Left hindlimb (tissue), 1 donor: ENCODE measurements around the gene BPIFB4.
"Not testable (repeated sequence)": the region's sequence is repeated elsewhere in the genome, so short reads cannot be mapped to it uniquely, and the experiment has no call there.

ENCODE experiments used
- DNase-seq: peaks from one replicate; pipeline ENCODE4 v3.0.0-alpha.2; 2018

The BPIFB4 gene

DNA sequence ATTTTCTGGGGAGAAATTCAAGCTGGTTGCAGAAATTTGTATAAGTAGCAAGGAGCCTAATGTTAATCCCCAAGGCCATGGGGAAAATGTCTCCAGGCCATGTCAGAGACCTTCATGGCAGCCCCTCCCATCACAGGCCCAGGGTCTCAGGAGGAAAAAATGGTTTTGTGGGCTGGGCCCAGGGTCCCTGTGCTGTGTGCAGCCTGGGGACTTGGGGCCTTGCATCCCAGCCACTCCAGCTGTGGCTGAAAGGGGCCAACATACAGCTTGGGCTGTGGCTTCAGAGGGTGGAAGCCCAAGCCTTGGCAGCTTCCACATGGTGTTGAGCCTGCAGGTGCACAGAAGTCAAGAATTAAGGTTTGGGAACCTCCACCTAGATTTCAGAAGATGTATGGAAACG is 42.9 kb downstream of the BPIFB4 start:
- DNase-seq = not testable (repeated sequence)

DNA sequence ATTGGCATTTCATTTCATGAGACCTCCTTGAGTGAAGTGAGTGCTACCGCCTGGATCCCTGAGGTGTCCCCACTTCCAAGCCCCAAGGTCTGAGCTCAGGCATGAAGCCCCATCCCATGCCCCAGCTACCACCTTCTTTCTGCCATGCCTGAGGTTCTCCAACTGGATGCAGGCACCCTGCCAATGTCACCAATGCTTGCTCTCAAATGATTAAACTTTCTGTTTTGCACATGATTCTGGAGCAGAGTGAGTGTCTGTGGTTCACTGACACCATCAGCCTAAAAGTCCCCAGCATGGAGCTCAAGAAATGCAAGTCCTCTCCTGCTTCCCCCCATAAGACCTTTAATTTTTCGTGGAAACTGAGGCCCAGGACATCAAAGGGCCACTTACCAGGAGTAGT is 44.8 kb downstream of the BPIFB4 start:
- DNase-seq = no peak

DNA sequence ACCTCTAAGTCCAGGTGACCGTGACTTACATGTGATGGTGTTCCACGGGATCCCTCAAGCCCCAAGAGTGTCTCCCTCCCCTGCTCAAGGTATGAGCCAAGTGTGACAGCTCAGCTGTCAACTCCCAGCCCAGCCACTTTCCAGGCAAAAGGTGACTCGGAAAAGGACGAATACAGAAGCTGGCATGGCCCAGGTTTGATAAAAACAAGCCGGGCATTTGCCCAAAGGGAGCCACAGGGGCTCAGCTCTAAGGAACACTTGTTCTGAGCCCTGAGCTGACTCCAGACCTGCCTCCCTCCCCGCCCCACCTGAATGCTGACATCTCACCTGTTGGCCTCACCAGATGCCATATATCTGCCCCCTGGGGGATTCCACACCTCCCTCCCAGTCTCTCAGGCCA is 45.6 kb downstream of the BPIFB4 start:
- DNase-seq = no peak

DNA sequence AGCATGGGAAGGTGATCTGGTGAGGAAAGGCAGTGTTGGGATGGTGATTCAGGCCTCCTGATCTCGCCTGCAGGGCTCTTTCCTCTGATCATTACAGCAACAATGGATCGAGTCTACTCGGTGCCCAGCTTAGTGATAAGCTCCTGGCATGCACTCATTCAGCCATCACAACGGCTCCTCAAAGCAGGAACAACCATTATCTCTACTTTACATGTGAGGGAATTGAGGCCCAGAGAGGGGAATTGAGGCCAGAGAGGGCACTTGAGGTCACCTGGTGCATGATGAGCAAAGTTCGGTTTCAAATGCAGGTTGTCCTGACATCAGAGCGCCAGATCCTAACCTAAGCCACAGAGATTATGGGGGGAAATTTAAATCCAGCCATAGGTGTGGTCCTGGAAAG is 46.5 kb downstream of the BPIFB4 start:
- DNase-seq = no peak

DNA sequence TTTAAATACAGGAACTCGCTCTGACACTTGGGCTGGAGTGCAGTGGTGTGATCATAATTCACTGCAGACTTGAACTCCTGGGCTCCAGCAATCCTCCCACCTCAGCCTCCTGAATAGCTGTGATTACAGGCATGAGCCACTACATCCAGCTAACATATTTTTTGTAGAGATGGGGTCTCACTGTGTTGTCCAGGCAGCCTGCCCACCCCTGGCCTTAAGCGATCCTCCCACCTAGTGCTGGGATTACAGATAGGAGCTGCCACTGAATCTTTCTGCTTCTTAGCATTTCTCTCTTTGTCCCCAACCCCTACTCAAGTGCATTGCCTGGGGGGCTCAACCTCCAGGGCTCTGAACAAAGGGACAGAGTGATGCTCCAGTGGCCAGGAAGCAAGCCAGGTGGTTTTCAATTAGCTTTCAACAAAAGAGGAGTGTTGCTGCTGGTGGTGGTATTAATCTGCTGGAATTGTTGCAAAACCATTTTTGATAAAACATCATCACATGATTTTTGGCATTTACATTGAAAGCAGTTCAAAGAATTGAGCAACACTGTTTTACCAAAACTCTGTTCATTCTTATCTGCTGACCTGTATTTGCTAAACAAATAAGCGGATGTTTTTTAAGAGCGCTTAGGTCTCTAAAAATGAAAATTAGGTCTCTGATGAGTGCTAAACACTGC is 48.1 kb downstream of the BPIFB4 start:
- no peak for DNase-seq

DNA sequence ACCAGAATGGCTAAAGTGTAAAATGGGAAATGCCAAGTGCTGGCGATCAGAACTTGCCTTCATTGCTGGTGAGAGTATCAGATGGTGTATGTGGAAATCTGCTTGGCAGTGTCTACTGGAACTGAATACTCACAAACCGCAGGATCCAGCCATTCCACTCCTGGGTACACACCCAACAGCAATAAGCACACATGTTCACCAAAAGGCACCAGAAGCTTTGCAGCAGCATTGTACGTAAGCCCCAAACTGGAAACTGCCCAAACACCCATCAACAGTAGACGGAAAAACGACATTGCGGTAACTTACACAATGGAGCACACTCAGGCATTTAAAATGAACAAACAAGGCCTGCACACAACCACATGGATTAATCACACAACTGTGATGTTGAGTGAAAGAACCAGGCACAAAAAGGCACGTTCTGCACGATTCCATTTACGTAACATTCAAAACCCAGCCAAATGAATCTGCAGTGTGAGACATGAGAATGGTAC is 51.2 kb downstream of the BPIFB4 start:
- DNase-seq = no peak

DNA sequence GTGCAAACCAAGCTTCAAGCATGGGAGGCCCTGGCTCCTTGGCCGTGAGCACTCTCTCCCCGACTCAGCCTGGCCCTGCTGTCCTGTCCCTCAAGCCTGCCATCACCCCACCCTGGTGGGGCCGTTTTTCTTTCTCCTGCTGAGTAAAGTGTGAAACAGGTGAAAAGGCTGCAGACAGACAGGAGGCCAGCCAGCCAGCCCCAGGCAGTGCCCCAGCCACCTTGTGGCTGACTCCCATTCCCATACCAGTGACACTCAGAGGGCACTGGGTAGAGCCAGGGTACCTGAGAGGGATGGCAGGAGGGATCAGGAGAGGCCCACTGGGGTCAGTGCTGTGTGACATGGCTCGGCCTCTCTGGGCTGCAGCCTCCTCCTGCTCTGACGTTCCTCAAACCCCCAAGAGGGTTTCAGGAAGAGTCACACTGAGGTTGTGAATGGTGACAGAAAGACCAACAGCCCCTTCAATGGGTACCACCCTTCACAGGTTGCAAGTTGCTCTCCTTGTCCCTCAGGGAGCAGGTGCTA is 52.6 kb downstream of the BPIFB4 start:
- DNase-seq = no peak

DNA sequence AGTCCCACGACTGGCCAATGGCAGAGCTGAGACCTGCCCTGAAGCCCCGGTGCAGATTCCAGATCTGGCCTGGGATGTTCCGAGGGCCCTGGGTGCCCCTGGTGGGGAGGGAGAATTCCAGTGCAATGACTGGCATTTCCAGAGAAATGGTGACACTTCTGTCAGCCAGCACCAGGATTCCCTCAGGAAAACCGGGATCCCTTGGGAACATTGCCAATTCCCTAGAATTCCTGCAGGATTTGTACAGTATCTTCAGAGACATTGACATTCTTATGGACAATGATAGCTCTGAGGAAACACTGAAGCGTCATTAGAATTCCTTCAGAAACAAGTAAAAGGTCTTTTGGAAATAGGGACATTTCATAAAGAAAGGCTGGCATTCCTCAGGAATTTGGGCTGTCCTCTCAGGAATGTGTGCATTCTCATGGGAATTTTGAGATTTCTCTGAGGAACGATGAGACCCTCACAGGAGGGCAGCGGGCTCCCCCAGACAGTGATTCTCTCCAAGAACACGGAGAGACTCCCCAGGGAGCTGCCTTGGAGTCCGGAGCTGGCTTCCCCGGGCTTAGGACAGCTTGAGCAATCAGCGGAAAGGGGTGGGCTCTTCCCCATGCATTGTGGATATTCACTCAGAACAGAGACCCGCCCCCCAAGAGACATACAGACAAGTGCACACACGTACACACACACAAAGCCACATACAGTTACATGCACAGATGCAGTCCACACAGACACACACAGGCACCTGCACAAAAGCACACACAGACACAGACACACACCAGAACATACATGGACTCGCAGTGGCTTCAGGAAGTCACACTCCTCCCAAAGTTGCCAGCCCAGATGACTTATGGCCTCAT is 53.3 kb downstream of the BPIFB4 start:
- no peak for DNase-seq

DNA sequence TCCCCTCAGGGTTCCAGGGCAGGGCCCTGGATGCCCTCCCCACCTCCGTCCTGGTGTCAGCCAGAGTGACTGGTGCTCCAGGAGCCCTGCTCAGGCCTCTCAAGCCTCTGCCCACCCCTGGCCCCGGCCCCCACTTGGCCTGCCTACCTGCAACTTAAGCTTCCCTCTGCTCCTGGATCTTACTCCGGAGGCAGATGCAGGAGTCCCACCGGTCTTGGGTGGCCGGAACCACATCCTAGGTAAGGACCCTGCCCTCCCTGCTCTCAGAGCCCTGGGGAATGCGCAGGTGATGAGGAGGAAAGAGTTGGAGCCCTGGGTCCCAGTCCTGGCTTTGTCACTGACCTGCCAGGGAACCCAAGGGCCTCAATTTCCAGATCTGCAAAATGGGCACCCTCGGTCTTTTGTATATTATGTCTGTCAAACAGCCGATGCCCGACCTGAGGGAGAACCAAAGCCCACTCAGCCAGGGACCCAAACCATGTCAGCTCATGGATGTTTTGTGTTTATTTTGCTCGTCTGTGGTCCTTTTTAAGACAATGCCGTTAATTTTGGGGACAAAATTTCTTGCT is 54.0 kb downstream of the BPIFB4 start:
- DNase-seq = no peak

DNA sequence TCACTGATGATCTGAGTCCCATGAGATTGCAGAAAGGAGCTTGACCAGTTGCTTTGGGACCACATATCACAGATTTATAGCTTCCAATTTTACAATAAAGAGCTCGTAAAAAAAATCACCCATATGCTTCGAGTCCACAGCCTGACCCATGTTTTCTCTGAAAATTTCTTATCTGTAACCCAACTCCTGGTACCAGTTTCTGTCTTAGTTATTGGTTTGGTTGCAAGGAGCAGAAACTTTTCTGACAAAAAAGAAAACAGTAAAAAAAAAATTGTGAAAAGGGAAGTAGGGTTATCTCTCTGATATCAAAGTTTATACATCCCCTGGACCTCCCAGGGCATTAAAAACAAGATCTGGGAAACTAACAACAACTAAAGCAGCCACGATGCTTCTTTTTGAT is 57.8 kb downstream of the BPIFB4 start:
- no peak for DNase-seq

DNA sequence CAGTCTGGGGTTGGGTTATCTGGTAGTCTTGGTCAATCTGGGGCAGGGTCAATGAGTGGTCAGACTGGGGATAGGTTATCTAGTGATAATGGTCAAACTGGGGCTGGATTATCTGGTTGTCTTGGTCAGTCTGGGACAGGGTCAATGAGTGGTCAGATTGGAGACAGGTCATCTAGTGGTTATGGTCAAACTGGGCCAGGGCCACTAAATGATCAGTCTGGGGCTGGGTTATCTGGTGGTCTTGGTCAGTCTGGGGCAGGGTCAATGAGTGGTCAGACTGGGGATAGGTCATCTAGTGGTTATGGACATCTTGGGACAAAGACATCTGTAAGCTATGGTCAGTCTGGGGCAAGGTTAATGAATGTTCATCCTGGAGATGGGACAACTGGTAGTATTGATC is 60.0 kb downstream of the BPIFB4 start:
- no peak for DNase-seq

DNA sequence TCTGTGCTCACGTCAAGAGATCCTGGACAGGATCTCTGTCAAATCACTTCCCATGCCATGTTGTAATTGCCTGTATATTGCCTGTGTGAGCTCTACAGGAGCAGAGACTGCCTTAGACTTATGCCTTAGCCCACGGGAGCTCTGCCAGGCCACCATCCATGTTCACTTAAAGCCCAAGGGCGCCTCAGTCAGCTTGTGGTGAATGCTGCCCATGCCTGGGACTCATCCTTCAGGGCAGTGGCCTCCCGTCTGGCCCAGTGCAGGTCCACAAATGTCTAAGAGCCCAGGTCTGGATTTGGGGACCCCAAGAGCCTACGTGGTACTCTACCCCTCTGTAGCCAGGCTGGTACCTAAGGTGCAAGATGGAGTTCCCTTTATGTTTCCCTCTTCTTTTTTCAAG is 66.1 kb downstream of the BPIFB4 start:
- DNase-seq = no peak

DNA sequence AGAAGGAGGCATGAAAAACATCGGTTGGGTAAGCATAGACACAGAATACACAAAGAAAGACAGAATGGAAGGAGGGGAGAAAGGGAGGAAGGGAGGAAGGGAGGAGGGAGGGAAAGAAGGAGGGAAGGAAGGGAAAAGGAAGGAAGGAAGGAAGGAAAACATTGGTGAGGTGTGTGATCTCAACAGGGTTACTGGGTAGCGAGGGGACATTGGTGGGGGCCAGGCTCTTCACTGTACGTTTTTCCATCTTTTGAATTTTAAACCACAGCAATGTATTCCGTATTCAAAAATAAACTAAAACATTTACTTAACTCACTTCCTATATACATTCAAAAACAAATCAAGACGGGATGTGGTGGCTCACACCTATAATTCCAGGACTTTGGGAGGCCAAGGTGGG is 67.9 kb downstream of the BPIFB4 start:
- DNase-seq = no peak

DNA sequence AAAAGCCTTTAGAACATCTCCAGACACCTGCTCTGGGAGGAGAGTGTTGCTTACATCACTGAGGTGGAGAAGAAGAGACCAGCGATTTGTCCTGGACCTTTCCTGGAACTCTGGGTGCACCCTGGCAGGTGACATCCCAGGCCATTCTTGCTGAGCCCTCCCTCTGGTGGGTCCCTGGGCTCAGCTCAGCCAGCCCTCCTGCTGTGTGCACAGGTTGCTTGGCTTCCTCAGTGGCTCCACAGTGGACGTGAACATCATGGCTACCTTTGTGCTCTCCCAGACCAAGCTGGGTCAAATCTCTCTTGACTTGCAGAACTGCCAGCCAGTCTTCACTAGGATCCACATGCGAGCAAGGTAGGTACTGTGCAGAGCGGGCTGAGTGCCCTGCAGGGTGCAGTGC is 68.6 kb downstream of the BPIFB4 start:
- no peak for DNase-seq

DNA sequence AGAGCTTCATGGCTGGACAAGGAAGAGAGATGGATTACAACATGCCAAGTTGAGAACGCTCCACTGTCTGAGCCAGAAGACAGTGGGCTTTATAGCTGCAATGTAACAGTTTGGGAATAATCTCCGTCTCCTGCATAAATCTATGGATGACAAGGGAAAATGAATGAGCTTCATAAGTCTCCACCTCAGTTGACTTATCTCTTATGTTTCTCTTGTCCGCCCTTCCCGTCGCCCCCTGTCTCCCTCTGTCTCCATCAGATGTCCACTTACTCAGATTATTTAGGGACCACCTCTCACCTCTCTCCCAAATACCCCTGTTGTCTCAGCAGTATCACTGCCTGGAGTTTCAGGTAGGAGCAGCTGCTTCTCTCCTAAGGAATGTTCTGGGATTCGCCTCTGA is 74.8 kb downstream of the BPIFB4 start:
- no peak for DNase-seq

DNA sequence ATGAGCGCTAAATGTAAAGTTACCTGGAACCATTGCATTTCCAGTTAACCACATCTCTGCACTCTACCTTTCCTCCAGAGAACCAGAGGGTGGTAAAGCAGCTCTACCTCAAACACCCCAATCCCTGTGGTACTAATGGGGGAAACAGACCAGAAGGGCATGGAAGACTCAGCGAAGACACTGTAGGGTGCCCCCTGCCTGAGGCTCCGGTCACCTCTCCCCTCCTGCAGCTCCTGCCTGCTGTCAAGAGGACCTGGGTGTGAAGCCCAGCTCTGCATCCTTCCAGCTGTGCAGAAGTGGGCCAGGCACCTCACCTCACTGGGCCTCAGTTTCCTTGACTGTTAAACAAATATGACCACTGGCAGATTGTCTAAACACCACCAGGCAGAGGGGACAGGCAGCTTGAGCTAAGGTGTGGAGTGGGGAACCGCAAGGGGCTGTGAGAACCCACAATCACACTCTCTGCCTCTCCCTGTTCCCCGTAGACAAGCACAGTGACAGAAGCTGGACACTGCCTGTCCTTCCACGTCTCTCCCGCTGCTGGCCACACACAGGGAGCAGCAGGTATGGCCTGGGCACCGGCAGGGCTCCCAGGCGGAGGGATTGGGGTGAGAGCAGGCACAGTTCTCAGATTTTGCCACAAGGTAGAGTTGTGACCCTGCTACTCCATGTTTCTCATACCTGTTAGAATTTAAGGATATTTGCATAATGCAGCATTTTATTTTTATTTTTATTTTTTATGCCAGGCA is 79.4 kb downstream of the BPIFB4 start:
- no peak for DNase-seq

DNA sequence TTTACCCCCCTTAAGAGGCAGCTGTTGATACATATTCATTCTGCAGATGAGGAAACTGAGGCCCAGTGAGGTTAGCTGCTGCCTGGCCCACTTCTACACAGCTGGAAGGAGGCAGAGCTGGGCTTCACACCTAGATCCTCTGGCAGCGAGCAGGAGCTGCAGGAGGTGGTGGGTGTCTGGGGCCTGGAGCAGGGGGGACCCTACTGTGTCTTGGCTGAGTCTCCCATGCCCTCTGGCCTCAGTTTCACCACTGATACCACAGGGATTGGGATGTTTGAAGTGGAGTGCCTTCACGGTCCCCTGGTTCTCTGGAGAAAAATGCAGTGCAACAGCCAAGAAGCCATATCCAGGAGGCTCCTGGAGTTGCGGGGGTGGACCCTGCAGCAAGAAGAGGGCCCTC is 80.3 kb downstream of the BPIFB4 start:
- DNase-seq = no peak

DNA sequence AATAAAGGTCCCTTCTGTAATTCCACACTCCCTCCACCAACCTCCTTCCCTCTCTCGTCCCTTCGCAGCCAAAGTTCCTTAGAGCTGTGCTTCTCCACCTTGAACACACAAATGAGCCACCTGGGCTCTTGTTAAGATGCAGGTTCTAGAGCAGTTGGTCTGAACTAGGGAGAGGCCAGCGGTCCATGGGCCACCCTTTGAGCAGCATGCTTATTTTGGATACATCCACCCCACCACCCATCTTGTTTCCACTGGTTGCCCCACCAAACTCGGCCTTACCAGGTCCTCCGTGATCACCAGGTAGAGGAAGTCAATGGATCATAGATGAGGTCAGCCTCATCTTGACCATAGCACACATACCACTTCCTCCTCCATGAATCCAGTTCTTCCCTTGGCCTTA is 81.2 kb downstream of the BPIFB4 start:
- no peak for DNase-seq
